ENCODE measurements around the gene SMARCC1. TPM values are rescaled to one million over a fixed set of nuclear protein-coding genes. Genes with fewer than 3 reads are reported as not detected.
"Not testable (repeated sequence)": the region's sequence is repeated elsewhere in the genome, so short reads cannot be mapped to it uniquely, and the experiment has no call there.

Gene SMARCC1
- polyA plus RNA-seq (2014; cell fraction: cytosol; rRNA removed): 52.6 and 55.9 TPM in 2 replicates
- polyA plus RNA-seq (2014; cell fraction: nucleus; rRNA removed): 34.6 and 44.7 TPM in 2 replicates

DNA sequence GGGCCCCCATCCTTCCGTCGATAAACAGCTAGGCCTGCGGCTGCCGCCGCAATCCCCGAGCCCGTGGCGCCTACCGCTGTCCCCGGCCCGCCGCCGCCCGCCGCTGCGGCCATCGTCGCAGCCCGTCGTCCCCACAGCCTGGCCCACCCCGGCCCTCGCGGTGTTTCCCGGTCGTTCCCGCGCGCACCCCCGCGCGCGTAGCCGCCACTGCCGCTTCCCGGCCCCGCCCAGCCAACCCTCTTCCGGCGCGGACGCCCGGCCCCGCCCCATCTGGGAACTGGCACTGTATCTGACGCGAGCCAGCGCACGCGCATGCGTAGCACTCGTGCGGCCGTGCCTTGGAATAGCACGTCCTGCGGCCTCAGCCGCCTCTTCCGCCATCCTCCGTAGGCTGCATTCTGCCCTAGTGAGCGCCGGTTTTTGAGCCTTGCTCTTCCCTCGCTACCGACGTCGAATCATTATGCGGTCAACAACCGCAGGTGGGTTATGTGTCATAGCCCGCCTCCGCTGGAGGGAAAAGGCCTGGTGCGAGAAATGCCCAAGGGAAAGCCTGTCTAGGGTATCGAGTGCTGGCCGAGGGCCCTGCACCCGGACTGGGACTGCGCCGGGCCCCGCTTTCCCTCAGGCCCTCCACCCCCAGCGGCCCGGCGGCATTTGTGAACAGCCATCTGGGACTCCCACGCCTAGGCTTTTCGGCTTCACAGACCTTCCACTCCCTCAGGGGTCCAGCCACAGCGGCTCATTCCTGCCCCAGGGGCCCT lies at the start of gene SMARCC1:
Gene SMARCC1 (minus strand): TSS at position 209 of the 761 bp plus-strand sequence. CDS start 96 bp downstream, at position 113.
- DNase-seq (ENCODE audit: low spot score): peak; percentile 94

DNA sequence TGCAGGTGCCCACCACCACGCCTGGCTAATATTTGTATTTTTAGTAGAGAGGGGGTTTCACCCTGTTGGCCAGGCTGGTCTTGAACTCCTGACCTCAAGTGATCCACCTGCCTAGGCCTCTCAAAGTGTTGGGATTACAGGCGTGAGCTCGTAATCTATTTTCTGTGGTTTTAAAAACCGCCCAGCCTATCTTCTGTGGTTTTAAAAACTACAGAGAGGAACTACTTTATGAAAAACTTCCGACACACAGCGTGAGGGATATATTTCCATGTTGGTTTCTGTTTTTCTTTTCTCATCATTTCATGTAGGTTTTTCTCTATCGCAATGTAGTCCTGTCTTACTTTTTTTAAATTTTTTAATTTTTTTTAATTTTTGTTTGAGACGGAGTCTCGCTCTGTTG lies 47.8 kb upstream of the SMARCC1 start:
- not testable (repeated sequence) for DNase-seq (ENCODE audit: low spot score)

DNA sequence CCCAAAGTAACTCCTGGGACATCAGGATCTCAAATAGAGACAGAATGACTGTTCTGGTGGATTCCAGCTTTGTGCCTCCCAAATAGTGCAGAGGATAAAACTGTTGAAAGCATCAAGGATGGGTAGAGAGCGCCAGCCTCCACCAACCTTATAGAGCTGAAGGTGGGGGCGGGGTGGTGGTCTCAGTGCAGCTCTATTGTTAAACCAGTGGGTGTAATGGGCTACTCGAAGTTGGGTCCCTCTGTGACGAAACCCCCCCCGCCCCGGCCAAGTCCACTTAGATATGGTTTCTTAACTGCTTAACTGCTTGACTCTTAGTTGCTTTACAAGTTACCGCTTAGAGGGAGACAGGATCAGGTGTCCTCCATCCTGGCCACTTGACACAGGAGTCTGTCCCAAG lies 43.9 kb upstream of the SMARCC1 start:
- DNase-seq (ENCODE audit: low spot score): no peak

DNA sequence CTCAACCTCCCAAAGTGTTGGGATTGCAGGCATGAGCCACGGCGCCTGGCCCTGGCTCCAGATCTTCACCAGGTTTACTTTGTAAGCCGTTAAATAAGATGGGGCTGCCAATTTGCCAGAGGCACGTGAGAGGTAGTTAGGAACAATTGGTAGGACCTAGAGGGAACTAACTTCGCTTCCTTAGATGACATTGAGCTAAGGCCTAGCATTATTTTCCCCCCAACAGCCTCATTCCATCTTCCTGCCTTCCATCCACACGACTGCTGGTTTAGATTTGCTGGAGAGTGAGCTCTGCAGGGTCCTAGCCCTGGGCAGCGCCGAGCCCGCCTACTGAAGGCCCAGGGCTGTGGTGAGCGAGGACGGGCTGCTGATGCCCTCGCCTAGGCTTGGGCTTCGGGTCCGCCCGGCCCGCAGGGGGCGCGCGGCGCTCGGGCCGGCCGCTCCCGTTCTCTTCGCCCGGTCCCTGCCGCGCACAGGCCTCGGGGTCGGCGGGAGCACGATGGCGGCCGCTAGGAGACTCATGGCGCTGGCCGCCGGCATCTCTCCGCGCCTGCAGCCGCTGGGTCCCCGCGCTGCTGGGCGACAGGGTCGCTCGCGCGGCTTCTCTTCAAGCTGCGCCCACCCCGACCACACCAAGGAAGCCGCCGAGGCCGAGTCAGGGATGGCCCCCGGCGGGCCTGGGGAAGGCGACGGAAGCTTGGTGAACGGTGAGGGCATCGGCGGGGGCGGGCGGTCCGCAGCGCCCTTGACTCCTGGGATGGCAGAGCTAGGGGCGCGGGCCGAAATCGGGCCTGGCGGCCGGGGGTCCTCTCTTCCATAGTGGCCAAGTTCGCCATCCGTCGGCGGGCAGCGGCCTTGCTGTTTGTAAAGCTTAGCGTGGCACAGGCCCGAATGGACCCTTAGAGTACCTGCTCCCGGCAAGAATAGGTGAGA lies 43.1 kb upstream of the SMARCC1 start:
- DNase-seq (ENCODE audit: low spot score): peak; percentile 78

DNA sequence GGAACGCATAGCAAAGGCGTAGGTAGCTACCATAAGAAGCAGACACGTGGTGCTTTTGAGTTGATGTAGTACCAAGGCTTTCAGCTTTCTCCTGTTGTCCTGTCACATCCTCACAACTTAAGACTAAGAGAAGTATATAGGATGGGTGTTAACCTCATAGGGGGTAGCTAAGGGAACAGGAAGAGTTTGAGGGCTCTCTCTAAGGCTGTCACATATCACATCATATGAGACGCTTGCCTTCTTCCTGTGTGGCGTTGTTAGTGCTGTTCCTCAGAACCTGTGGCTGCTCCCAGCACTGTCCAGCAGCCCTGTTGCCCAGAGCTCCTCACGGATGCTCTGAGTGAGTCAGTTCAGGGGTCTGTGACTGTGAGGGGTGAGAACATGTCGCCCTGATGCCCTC lies 35.9 kb upstream of the SMARCC1 start:
- DNase-seq (ENCODE audit: low spot score): no peak

DNA sequence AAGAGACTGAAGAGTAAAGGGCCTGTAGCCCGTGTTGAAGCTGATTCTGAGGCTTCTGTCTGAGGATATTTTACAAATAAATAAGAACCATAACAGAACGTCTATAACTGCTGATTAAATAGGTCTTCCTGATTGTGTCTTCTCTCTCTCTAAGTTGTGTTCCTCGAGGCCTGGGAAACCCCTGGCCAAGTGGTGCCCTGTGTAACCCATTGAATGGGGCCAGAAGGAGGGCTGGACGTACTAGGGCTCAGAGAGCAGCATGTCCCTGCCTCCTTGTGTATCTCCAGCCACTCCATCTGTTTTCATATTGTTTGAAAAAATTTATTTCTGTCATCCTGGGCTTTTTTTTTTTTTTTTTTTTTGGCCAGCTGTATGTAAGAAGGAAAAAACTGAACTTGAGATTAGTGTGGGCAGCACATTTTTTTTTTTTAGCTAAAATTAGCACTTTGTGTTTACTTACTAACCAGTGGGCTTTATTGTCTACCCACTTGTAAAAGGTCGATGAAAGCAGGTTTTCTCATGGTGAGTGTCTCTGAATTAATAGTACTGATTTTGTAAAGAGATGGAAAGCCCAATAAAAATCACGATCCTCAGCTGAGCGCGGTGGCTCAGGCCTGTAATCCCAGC lies 32.0 kb upstream of the SMARCC1 start:
- no peak for DNase-seq (ENCODE audit: low spot score)

DNA sequence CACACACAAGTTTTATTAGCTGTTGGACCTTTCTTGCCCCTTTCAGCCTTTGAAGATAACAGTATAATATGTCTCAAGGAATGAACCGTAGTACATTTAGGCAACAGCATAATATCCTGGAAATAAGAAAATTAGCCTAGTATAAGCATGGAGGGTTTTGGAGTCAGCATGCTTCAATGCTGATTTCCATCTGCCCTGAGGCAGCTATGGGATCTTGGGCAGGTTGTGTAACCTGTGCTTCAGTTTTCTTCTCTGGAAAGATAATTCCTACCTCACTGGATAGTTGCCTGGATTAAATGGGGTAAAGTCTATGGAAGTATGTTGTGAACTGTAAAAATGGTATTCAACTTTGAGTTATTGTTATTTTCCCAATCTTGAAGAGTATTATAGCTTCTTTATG lies 22.9 kb upstream of the SMARCC1 start:
- DNase-seq (ENCODE audit: low spot score): no peak

DNA sequence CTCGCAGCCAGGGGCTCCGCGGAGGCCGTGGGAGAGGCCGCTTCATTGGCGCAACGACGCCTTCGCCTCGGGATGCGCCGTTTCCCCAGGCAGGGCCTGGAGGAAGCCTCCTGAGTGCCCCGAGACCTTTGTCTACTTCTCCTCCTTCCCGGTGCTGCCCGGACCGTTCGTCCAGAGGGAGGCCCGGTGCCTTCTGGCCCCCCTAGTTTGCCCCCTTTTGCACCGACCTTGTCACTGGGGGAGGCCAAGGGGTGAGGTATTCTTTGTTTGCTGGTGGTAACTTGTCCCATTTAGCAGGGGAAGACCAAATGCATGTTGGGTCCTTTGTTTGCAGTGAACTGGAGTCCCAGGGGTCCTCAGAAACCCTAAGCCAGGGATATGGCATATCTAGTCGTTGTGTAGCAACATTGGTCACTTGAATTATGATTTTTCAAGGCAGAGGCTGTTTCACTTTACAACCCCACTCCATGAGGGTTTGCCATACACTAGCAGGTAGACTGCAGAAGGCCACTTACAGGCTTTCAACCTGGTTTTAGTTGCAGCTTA lies 21.9 kb upstream of the SMARCC1 start:
- DNase-seq (ENCODE audit: low spot score): no peak

DNA sequence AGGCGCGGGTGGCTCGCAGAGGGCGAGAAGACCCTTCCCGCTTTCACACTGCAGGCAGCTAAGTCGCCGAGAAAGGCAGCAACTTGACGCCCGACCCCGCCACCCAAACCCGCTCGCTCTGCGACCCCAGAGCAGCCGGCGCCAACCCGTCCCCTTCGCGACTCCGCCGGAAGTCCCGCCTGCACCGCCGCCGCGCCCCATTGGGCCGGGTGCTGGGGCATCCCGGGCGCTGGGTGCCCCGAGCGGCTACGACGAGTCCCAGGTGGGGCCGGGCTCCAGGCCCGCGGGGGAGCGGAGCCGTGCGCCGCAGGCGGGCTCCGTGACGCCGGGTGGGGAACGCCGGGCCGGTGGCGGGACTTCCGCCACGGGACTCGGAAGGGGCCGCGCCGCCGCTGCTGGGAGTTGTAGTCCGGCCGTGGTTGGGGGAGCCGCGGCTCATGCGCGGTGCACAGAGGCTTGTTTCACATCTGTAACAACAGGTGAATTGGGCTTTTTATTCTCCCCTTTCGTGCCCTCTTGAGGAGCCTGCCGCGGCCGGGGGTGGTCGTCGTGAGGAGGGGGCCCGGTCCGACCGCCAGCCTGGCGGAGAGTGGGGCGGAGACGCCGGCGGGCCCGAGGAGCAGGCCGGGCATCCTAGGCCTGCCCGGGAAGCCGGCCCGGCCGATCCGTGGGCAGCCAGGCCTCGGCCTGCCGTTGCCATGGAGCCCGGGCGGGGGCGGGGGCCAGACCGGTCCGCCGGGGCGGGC lies 21.2 kb upstream of the SMARCC1 start, which contains the start of gene DHX30:
Gene DHX30 (plus strand): TSS at position 405 of the 746 bp plus-strand sequence. CDS start 7,546 bp downstream, outside the sequence.
- peak; percentile 78 for DNase-seq (ENCODE audit: low spot score)

DNA sequence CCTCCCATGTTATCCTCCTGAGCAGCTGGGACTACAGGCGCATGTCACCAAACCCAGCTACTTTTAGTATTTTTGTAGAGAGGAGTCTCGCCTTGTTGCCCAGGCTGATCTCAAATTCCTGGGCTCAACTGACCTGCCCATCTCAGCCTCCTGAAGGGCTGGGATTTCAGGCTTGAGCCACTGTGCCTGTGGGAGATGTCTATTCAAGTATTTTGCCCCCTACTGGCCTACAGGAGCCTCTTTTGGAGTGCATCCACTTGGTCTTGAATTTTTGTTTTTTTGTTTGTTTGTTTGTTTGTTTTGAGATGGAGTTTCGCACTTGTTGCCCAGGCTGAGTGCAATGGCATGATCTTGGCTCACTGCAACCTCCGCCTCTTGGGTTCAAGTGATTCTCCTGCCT lies 18.0 kb upstream of the SMARCC1 start:
- no peak for DNase-seq (ENCODE audit: low spot score)

DNA sequence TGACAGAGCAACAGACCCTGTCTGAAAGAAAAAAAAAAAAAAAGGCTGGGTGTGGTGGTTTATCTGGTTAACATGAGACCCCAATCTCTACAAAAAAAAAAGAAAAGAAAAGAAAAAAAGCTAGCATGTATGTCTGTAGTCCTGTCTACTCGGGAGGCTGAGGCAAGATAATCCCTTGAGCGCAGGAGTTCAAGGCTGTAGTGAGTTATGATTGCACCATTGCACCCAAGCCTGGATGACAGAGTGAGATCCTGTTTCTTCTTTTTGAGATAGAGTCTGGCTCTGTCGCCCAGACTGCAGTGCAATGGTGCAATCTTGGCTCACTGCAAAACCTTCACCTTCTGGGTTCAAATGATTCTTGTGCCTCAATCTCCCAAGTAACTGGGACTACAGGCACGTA lies 12.9 kb upstream of the SMARCC1 start:
- DNase-seq (ENCODE audit: low spot score): no peak

DNA sequence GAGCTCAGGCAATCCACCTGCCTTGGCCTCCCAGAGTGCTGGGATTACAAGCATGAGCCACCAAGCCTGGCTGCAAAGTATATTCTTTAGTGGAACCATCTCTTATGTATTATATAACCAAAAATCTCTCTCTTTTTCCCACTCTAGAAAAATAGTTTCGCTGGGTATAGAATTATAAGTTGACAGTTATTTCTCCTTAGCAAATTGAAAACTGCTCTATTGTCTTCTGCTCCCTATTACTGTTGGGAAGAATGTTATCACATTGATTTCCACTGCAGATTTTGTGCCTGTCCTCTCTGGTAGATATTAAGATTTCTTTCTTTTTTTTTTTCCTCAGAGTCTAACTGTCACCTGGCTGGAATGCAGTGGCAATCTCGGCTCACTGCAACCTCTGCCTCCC lies 11.0 kb upstream of the SMARCC1 start:
- no peak for DNase-seq (ENCODE audit: low spot score)

DNA sequence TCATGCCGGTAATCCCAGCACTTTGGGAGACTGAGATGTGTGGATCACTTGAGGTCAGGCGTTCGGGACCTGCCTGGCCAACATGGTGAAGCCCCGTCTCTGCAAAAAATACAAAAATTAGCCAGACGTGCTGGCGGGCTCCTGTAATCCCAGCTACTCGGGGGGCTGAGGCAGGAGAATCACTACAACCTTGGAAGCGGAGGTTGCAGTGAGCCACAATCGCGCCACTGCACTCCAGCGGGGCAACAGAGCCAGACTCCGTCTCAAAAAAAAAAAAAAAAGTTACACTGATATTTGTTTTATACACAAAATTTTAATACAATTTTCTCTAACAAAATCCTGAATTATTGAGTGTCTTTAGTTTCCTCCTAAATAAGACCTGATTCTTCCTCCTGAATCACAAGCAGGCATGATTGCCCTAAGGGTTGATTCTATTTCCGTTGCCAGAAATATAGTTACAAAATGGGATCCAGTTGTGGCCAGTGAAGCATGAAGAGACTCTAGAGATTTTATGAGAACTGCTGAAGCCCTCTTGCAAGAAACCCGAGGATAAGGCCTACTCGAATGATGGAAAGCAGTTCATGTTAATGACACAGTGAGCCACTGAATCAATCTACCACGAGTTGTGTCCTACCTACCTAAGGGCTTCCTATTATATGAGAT lies 9.6 kb upstream of the SMARCC1 start:
- no peak for DNase-seq (ENCODE audit: low spot score)

DNA sequence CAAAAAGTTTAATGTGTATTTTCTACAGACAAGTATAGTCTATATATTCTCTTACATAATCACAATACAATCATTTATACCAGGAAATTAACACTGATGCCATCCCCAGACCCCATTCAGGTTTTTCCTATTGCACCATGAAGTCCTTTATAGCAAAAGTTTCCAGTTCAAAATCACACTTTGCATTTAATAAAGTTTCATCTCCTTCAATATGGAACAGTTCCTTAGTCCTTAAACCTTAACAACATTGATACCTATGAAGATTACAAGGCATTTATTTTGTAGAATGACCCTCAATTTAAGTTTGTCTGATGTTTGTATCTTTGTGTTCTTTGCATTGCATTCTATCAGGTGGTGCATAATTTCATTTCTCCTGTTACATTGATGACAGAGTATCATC lies 2.0 kb upstream of the SMARCC1 start:
- no peak for DNase-seq (ENCODE audit: low spot score)

DNA sequence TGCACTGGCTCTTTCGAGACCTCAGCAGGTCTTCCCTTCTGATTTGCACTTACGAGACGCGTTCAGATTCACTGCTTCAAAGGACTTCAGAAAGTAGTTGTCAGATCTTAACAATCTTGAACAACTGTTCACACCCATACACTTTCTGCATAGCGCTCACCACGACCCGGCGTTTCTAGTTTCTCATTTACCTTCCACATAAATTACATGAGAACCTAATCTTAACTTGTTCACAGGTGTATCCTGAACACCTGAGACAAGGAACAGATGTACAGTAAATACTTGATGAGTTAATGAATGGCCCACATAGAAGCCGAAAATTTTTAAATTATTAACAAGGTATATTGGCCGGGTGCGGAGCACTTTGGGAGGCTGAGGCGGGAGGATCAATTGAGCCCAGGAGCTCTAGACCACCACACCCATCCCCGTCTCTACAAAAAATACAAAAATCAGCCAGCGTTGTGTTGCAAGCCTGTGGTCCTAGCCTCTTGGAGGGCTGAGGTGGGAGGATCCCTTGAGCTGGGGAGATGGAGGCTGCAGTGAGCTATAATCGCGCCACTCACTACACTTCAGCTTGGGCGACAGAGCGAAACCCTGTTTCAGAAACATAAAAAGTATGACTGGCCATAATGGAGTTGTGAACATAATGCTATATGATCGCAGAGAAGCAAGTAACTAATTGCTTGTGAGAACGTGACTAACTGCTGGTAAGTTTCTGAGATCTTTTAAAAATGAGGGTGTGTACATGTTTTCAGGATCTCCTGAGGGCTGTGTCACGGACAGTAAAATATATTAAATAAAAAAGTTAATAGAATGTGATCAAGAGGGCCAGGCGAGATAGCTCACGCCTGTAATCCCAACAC lies 984 bp upstream of the SMARCC1 start:
- DNase-seq (ENCODE audit: low spot score): no peak

DNA sequence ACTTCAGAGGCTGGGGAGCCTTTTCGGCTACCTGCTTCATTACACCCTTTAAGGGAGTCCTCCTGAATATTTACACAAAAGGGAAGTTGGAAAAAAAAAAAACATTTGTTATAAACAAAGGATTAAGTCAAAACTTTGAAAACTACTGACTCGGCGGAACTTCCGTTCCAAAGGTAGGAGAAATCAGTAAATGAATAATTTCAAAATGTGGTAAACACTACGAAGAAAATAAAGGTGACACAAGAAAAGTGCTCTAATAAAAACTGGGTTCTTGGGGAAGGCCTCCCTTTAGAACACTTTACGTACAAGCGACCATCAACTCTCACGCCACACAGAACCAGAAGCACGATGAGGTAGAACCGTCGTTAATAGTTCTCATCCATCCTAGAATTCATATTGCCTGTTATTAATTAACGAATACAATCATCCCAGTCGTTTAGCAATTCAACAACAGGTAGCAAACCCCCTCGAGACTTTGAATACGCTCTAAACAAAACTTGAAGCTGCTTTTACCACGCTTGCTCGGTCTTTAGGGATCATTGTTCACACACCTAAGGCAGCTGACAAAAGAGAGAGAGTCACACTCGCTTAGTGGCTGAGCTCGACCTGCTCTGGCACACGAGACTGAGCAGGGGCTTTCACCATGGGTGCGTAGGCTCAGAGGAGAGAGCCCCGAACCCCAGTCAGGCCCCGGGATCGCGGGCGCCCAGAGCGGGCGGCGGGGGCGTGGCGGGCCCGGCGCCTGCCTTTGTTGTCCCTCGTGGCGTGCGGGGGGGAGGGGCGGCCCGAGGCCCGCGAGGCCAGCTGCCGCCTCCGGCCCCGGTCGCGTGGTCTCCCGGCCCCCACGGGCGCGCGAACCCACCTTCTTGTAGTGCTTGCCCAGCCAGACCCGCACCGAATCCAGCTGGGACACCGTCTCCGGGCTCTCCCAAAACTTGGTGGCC lies 680 bp downstream of the SMARCC1 start:
- peak; percentile 47 for DNase-seq (ENCODE audit: low spot score)

DNA sequence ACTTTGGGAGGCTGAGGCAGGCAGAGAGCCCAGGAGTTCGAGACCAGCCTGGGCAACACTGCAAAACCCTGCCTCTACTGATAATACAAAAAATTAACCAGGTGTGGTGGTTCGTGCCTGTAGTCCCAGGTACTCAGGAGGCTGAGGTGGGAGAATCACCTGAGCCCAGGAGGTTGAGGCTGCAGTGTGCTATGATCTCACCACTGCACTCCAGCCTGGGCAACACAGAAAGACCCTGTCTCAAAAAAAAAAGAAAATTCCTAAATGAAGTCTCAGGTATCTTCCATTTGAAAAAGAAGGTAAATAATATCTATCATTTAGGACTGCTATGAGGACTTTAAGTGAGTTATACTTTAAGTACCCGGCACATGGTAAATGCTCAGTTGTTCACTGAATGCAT lies 2.9 kb downstream of the SMARCC1 start:
- DNase-seq (ENCODE audit: low spot score): no peak

DNA sequence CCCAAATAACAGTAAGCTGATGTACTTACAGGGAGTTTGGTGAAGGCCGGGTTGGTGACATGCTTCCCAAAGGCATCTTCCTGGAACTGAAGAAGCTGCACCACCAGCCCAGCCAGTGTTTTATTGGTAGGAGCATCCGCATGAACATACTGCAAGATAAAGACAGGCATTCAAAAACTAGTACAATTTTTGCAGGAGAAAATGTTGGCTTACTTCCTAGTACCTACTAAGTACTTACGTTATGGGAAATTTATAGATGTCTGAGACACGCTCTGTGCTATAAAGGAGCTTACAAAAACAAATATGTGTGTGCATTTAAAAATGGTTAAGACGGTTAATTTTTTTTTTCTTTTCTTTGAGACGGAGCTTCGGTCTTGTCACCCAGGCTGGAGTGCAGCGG lies 8.9 kb downstream of the SMARCC1 start:
- DNase-seq (ENCODE audit: low spot score): no peak
